ENCODE measurements around the gene DDX3X.

DNA sequence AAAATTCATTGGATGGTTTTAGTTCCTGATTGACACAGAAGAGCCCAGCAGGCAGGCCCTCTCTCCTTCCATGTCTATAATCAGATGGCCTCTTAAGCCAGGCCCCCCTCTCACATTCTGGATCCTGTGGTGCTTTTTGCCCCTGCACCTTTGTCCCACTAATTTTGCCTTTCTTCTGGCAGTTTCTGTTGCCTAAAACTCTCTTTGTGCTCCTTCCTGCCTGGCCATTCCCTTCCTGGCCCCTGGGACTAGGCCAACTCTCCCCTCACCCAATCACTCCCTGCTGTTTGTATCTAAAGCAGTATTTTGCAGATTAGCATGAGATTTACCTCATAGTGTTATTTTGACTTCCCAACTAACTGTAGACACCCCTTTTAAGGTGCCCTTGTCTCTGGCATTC lies 42.7 kb upstream of the DDX3X start:
- TF ChIP-seq, protein P1, sequence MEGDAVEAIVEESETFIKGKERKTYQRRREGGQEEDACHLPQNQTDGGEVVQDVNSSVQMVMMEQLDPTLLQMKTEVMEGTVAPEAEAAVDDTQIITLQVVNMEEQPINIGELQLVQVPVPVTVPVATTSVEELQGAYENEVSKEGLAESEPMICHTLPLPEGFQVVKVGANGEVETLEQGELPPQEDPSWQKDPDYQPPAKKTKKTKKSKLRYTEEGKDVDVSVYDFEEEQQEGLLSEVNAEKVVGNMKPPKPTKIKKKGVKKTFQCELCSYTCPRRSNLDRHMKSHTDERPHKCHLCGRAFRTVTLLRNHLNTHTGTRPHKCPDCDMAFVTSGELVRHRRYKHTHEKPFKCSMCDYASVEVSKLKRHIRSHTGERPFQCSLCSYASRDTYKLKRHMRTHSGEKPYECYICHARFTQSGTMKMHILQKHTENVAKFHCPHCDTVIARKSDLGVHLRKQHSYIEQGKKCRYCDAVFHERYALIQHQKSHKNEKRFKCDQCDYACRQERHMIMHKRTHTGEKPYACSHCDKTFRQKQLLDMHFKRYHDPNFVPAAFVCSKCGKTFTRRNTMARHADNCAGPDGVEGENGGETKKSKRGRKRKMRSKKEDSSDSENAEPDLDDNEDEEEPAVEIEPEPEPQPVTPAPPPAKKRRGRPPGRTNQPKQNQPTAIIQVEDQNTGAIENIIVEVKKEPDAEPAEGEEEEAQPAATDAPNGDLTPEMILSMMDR (conservative IDR thresholded peaks at IDR 0.05; ENCODE audit: low read length): no peak
- no peak for TF ChIP-seq EZH2phosphoT487 (IDR thresholded peaks at IDR 0.05; ENCODE audit: borderline replicate concordance)
